GM18867 (cell line): ENCODE measurements around the gene KIF2C.
"Not testable (repeated sequence)": the region's sequence is repeated elsewhere in the genome, so short reads cannot be mapped to it uniquely, and the experiment has no call there.

ENCODE experiments used
- ATAC-seq: cut with Tn5 transposase; IDR thresholded peaks from one replicate; pipeline ENCODE4 v1.9.1; 2021; ENCODE audit warnings: mild to moderate bottlenecking, moderate library complexity; ENCODE audit not compliant: unreplicated experiment

Gene KIF2C

DNA sequence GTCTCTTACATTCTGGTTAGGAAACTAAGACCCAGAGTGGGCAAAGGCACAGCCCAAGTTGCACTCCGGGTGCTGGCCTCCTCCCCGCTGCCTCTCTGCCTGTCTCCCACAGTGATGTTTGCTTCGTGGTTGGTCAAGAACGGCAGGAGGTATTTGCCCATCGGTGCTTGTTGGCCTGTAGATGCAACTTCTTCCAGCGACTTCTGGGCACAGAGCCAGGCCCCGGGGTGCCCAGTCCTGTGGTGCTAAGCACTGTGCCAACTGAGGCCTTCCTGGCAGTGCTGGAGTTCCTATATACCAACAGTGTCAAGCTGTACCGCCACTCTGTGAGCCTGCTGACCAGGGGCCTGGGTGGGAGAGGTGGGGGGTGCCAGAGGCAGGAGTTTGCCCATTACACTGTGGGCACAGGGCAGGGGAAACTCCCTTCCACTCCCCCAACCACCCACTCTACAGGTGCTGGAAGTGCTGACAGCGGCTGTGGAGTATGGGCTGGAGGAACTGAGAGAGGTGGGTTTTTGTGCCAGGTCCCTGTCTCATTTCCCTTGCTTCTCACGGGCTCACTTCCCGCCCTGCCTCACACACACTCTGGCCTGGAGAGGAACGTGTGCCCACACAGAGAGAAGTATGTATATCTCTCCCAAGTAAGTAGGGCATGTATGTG is 70.6 kb downstream of the KIF2C start:
- no peak for ATAC-seq

DNA sequence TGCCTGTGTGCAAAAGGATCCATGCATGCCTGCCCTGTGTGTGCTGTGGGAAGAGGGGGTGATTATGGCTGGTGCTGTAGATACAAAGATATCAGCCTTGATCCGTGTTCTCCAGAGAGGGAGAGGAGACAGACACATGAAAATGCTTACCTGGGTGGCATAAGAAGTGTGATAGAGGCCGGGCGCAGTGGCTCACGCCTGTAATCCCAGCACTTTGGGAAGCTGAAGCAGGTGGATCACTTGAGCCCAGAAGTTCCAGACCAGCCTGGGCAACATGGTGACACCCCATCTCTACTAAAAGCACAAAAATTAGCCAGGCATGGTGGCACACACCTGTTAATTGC is 71.1 kb downstream of the KIF2C start:
- not testable (repeated sequence) for ATAC-seq

DNA sequence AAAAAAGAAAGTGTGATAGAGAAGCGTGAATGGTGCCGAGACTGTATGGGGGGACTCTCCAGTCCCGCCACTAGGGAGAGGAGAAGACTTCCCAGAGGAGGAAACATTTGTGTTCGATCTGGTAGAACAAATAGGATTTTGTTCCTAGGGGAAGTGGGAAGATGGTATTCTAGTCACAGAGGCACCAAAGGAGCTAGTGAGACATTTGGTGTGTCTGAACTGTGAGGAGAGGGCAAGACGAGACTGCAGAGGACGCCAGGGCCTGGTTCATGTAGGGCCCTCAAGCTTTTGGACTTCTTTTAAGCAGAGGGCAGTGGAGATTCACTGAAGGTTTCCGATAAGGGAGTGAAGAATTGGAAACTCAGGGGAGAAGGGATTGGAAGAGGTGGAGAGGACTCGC is 71.6 kb downstream of the KIF2C start:
- no peak for ATAC-seq

DNA sequence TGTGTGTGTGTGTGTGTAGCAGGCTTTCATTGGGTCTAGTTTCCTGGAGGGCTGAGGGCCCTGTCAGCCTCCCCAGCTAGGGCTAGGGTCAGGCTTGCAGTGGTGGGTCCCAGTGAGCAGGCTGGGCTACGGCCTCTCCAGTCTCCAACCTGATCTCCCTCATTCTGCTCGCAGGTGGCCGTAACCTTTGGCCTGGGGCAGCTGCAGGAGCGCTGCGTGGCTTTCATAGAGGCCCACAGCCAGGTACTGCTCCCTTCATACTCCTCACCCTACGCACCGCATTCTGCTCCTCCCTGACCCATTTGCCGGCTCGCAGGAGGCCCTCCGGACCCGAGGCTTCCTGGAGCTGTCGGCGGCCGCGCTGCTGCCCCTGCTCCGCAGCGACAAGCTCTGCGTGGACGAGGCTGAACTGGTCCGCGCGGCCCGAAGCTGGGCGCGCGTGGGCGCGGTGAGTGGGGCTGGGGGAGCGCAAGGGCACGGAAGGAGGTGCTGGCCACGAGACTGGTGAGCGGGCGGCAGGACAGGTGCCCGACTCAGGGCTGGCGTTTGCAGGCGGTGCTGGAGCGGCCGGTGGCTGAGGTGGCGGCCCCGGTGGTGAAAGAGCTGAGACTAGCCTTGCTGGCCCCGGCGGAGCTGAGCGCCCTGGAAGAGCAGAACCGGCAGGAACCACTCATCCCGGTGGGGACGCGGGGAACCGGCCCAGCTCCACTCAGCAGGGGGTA is 73.3 kb downstream of the KIF2C start:
- no peak for ATAC-seq

DNA sequence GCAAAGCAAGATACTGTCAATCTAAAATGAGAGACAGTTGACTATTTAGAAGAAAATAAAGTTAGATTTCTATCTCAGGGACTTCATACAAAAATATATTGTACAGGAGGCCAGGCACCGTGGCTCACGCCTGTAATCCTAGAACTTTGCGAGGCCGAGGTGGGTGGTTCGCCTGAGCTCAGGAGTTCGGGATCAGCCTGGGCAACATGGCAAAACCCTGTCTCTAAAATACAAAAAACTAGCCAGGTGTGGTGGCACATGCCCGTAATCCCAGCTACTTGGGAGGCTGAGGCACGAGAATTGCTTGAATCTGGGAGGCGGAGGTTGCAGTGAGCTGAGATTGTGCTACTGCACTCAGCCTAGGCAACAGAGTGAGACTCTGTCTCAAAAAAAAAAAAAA is 76.3 kb downstream of the KIF2C start:
- ATAC-seq = not testable (repeated sequence)

DNA sequence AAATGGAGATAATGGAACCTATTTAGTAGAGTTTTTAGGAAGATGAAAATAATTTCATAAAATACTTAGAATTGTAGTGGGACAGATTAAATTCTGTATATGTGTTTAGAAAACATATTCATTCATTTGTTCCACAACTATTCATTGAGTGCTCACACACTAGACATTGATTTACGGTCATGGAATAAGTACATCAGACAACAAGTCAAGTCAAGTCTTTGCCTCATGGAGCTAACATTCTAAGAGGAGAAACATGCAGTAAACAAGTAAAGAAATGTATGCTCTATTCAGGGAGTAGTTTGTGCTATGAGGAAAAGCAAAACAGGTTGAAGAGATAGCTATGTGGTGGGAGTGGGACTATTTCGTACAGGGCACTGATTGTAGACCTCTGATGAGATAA is 77.7 kb downstream of the KIF2C start:
- no peak for ATAC-seq
